ENCODE results near the gene SNX8.
A peak's percentile ranks its signal among the peaks of the same experiment; 100 is the strongest.

Gene SNX8

GRCh38 chr7:2247141-2247995 is 66.9 kb downstream of the SNX8 start:
- DNase-seq (ENCODE audit: extremely low read depth in 1 of 2, low read depth in 1 of 2): no peak

- no peak for DNase-seq (ENCODE audit: extremely low read depth in 1 of 2, low read depth in 1 of 2)
These were observed 68.2 kb downstream of the SNX8 start for GRCh38 chr7:2245883-2246675.

GRCh38 chr7:2244404-2244995 is 69.7 kb downstream of the SNX8 start:
- DNase-seq (ENCODE audit: extremely low read depth in 1 of 2, low read depth in 1 of 2): no peak

GRCh38 chr7:2243458-2243857 is 70.8 kb downstream of the SNX8 start:
- no peak for DNase-seq (ENCODE audit: extremely low read depth in 1 of 2, low read depth in 1 of 2)

- DNase-seq (ENCODE audit: extremely low read depth in 1 of 2, low read depth in 1 of 2): no peak
These were observed 71.5 kb downstream of the SNX8 start for GRCh38 chr7:2242541-2243429.

- DNase-seq (ENCODE audit: extremely low read depth in 1 of 2, low read depth in 1 of 2): peak in 1 of 2 donors; percentile 59
These were observed 72.4 kb downstream of the SNX8 start, which contains the start of the genes MRM2 and NUDT1 for GRCh38 chr7:2241580-2242540. Gene MRM2 (minus strand): TSS chr7:2242205. CDS start chr7:2242169, 36 bp downstream. Gene NUDT1 (plus strand): TSS chr7:2242226. CDS start chr7:2244575, 2,349 bp downstream.

GRCh38 chr7:2239242-2239641 is 75.0 kb downstream of the SNX8 start:
- no peak for DNase-seq (ENCODE audit: extremely low read depth in 1 of 2, low read depth in 1 of 2)

GRCh38 chr7:2237109-2237602 is 77.1 kb downstream of the SNX8 start:
- no peak for DNase-seq (ENCODE audit: extremely low read depth in 1 of 2, low read depth in 1 of 2)

- DNase-seq (ENCODE audit: extremely low read depth in 1 of 2, low read depth in 1 of 2): no peak
These were observed 80.3 kb downstream of the SNX8 start for GRCh38 chr7:2233926-2234325.

GRCh38 chr7:2232766-2233520 is 81.3 kb downstream of the SNX8 start, which contains the start of gene MAD1L1:
Gene MAD1L1 (minus strand): TSS chr7:2232945. CDS start chr7:2230133, 2,812 bp downstream.
- DNase-seq (ENCODE audit: extremely low read depth in 1 of 2, low read depth in 1 of 2): peak; percentile 69 to 80

- DNase-seq (ENCODE audit: extremely low read depth in 1 of 2, low read depth in 1 of 2): peak in 1 of 2 donors; percentile 11
These were observed 82.1 kb downstream of the SNX8 start for GRCh38 chr7:2231992-2232765.

GRCh38 chr7:2230882-2231281 is 83.4 kb downstream of the SNX8 start:
- no peak for DNase-seq (ENCODE audit: extremely low read depth in 1 of 2, low read depth in 1 of 2)

GRCh38 chr7:2230226-2230625 is 84.0 kb downstream of the SNX8 start:
- DNase-seq (ENCODE audit: extremely low read depth in 1 of 2, low read depth in 1 of 2): no peak

GRCh38 chr7:2229467-2229866 is 84.8 kb downstream of the SNX8 start:
- no peak for DNase-seq (ENCODE audit: extremely low read depth in 1 of 2, low read depth in 1 of 2)

- DNase-seq (ENCODE audit: extremely low read depth in 1 of 2, low read depth in 1 of 2): no peak
These were observed 85.3 kb downstream of the SNX8 start for GRCh38 chr7:2228921-2229320.

GRCh38 chr7:2227699-2228098 is 86.5 kb downstream of the SNX8 start:
- DNase-seq (ENCODE audit: extremely low read depth in 1 of 2, low read depth in 1 of 2): no peak

GRCh38 chr7:2225830-2226229 is 88.4 kb downstream of the SNX8 start:
- no peak for DNase-seq (ENCODE audit: extremely low read depth in 1 of 2, low read depth in 1 of 2)

Measured in activated CD8-positive, alpha-beta memory T cell treated with anti-CD3 and anti-CD28 coated beads for 1 hour (primary cell).